ENCODE data around the gene SLFN5. TPM values are rescaled to one million over a fixed set of nuclear protein-coding genes. Genes with fewer than 3 reads are reported as not detected.

SLFN5 gene
- total and polyA plus RNA-seq, 4 donors: 3.6 to 17.6 (median 7.7) TPM

- Histone ChIP-seq H3K9me3 (ENCODE audit: control insufficient read depth, insufficient read depth, low read length) (no peaks in the 10 kb centered on the region), H3K27me3 (ENCODE audit: control insufficient read depth, insufficient read depth, low read length) (peaks cover 21% of the 10 kb centered on the region), H3K27ac (ENCODE audit: low read depth, low read length) (no peak overlapping the region), H3K4me3 (ENCODE audit: low read depth, low read length) (no peak overlapping the region), H3K4me1 (ENCODE audit: control insufficient read depth, insufficient read depth, low read length) (peaks cover 18% of the 10 kb centered on the region), H3K36me3 (ENCODE audit: control insufficient read depth, insufficient read depth, low read length) (no peaks in the 10 kb centered on the region)
- no peak for DNase-seq (ENCODE audit: low read depth in 4 of 6, low spot score in 6 of 6)
- WGBS (ENCODE audit: insufficient coverage): no CpG with 5 or more reads among the region's 2 CpGs
These were observed 73.1 kb downstream of the SLFN5 start for GRCh38 chr17:35315971-35316370.

DNA sequence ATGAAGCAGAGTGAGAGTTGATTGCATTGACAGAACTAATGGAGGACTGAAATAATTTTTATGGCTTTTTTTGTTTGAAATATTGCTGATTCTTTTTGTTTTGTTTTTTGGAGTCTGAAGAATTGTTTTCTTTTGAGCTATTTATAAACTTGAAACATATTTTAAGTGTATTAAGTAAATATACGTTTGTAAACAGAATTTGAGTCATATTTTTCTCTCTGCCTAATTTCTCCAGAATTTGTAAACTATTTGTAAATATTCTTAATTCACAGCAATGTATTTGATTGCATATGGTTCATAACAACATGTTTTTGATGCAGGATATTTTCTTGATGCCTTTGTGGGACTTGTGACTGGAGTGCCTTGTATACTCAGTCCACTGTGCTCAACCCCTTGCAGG is 79.9 kb downstream of the SLFN5 start:
- WGBS (ENCODE audit: insufficient coverage): no CpG with 5 or more reads among the region's 1 CpG

More for the DNA sequence above, 79.9 kb downstream of the SLFN5 start:
- Histone ChIP-seq H3K4me3 (ENCODE audit: low read depth, low read length) (no peak overlapping the region), H3K27ac (ENCODE audit: low read depth, low read length) (no peak overlapping the region), H3K36me3 (ENCODE audit: control insufficient read depth, insufficient read depth, low read length) (no peaks in the 10 kb centered on the region), H3K4me1 (ENCODE audit: control insufficient read depth, insufficient read depth, low read length) (no peaks in the 10 kb centered on the region), H3K27me3 (ENCODE audit: control insufficient read depth, insufficient read depth, low read length) (no peaks in the 10 kb centered on the region), H3K9me3 (ENCODE audit: control insufficient read depth, insufficient read depth, low read length) (peaks cover 5% of the 10 kb centered on the region)
- DNase-seq (ENCODE audit: low read depth in 4 of 6, low spot score in 6 of 6): no peak

Other genes starting within 250 kb of the SLFN5 start
- gene RFFL, start 179.4 kb upstream of the SLFN5 start, total RNA-seq: 10 to 100 TPM; 12.9 to 16.6 TPM
- gene RFFL, start 179.4 kb upstream of the SLFN5 start, polyA plus RNA-seq (ENCODE audit: insufficient read length in 2 of 2): 10 to 100 TPM; 23.0 to 28.1 TPM
- gene RAD51D, start 123.2 kb upstream of the SLFN5 start, total RNA-seq: 1 to 10 TPM; 7.7 to 9.1 TPM
- 10 to 100 TPM; 16.4 to 19.7 TPM for gene RAD51D, start 123.2 kb upstream of the SLFN5 start, polyA plus RNA-seq (ENCODE audit: insufficient read length in 2 of 2)
- gene FNDC8, start 121.5 kb upstream of the SLFN5 start, total RNA-seq: not detected
- under 1 TPM; 0.19 to 0.24 TPM for gene FNDC8, start 121.5 kb upstream of the SLFN5 start, polyA plus RNA-seq (ENCODE audit: insufficient read length in 2 of 2)
- gene NLE1, start 100.8 kb upstream of the SLFN5 start, total RNA-seq: 10 to 100 TPM; 14.2 to 14.3 TPM
- 10 to 100 TPM; 23.7 to 26.1 TPM for gene NLE1, start 100.8 kb upstream of the SLFN5 start, polyA plus RNA-seq (ENCODE audit: insufficient read length in 2 of 2)
- under 1 TPM; 0.10 to 0.11 TPM for gene UNC45B, start 95.3 kb upstream of the SLFN5 start, total RNA-seq
- under 1 TPM; 0.10 to 0.24 TPM for gene UNC45B, start 95.3 kb upstream of the SLFN5 start, polyA plus RNA-seq (ENCODE audit: insufficient read length in 2 of 2)
- not detected for gene SLC35G3, start 48.7 kb upstream of the SLFN5 start, total RNA-seq
- gene SLC35G3, start 48.7 kb upstream of the SLFN5 start, polyA plus RNA-seq (ENCODE audit: insufficient read length in 2 of 2): not detected
- gene SLFN11, start 130.5 kb downstream of the SLFN5 start, total RNA-seq: 10 to 100 TPM; 28.1 to 32.2 TPM
- gene SLFN11, start 130.5 kb downstream of the SLFN5 start, polyA plus RNA-seq (ENCODE audit: insufficient read length in 2 of 2): 1 to 10 TPM; 6.1 to 7.6 TPM
- 10 to 100 TPM; 16.8 to 18.5 TPM for gene SLFN12, start 189.4 kb downstream of the SLFN5 start, total RNA-seq
- gene SLFN12, start 189.4 kb downstream of the SLFN5 start, polyA plus RNA-seq (ENCODE audit: insufficient read length in 2 of 2): 1 to 10 TPM; 2.9 to 3.5 TPM
- gene SLFN13, start 205.7 kb downstream of the SLFN5 start, total RNA-seq: 1 to 10 TPM; 1.6 to 7.7 TPM
- gene SLFN13, start 205.7 kb downstream of the SLFN5 start, polyA plus RNA-seq (ENCODE audit: insufficient read length in 2 of 2): 1 to 10 TPM; 1.0 to 1.8 TPM

Data from spinal cord (tissue), 10 donors.